ENCODE measurements around the gene ZNF239.
A peak's percentile ranks its signal among the peaks of the same experiment; 100 is the strongest.
"Not testable (repeated sequence)": the region's sequence is repeated elsewhere in the genome, so short reads cannot be mapped to it uniquely, and the experiment has no call there.

The ZNF239 gene

DNA sequence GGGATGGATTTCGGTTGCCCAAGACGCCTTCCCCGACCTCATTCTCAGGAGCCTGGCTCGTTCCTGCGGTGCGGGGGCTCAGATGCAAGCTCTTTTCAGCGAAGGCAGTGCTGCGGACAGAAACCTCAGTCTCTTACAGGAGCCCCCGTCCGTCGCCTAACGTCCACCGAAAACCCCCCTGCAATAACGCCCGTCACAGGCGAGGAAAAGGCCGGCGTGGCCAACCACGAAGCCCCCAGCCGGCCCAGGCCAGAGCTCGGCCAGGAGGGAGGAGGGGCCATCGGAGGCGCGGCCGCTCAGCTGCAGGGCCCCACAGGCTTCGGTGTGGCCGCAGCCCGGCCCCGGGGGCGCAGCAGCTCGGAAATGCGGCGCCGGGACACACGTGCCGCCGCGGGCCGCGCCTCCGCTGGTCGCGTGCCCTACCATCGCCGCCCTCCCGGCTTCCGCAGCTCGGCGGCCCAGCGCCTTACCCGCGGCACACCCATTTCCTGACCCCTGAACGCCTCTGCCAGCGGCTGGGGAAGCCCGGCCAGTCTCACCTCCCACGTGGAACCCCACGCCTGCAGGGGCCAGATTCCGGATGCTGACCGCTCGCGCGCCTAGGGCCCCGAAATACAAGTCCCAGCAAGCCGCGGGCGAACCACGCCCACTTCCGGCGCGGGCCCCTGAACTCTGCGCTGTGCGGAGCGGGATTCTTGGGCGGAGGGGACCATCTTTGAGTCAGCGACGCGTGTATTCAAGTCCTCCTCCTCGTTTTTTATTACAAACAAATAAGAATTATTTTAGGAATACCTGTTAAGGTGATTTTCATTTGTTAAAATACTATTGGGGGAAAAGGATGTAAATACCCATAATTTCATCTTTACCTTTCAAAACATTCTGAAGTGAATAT, at the start of gene ZNF239:
Gene ZNF239, minus strand, starts transcription at position 616 of the 892 bp plus-strand sequence. CDS start 16,537 bp downstream, outside the sequence.
- DNase-seq (ENCODE audit: low spot score), result peak; percentile 94

DNA sequence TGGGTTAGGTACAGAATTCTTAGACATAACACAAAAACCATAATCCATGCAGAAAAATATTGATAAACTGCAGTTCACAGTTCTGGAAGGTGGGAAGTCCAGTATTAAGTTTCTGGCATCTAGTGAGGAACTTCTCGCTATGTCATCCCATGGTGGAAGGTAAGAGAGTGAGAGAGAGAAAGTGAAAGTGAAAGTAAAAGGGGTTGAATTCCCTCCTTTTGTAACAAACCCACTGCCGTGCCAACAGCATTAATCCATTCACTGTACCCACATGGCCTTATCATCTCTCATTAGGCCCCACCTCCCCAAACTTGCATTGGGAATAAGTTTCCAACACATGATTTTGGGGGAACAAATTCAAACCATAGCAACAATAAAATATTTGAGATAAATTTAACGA, 48.9 kb upstream of the ZNF239 start:
- no peak for DNase-seq (ENCODE audit: low spot score)

DNA sequence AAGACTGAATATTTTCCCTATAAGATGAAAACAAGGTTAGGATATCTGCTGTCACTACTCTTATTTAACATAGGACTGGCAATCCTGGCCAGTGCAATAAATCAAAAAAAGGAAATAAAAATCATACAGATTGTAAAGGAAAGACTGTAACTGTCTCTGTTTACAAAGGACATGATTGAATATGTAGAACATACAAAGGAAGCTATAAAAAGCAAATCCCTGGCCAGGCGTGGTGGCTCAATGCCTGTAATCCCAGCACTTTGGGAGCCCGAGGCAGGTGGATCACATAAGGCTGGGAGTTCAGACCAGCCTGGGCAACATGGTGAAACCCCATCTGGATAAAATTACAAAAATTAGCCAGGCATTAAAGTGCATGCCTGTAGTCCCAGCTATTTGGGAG, 47.6 kb upstream of the ZNF239 start:
- DNase-seq (ENCODE audit: low spot score), result no peak

DNA sequence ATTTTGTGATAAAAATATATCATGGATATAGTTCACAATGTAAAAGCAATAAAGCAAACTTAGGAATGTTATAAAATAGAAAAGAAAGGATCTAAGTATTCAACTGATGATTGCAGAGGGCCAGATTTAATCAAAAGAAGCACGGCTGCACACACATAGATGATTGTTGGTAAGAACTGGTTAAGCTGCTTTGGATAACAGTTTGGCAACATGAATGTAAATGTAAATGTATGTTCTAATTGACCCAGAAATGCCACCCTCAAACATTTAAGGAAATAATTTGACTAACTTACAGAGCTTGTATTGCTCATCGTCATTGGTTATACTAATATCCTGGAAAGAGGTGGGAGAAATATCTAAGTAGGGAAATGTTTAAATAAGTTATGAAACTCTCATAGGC, 45.0 kb upstream of the ZNF239 start:
- no peak for DNase-seq (ENCODE audit: low spot score)

DNA sequence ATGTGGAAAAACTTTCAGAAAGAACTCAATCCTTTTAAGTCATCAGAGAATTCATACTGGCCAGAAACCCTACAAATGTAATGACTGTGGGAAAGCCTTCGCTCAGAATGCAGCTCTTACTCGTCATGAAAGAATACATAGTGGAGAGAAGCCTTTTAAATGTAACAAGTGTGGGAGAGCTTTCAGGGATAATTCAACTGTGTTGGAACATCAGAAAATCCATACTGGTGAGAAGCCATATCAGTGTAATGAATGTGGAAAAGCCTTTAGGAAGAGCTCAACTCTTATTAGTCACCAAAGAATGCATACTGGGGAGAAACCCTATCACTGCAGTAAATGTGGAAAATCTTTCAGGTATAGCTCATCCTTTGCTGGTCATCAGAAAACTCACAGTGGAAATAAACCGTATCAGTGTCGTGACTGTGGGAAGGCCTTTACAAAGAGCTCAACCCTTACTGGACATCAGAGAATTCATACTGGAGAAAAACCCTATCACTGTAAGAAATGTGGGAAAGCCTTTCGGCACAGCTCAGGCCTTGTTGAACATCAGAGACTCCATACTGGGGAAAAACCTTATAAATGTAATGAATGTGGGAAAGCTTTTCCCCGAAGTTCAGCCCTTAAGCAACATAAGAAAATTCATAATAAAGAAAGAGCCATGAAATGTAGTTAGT, 42.4 kb upstream of the ZNF239 start:
- DNase-seq (ENCODE audit: low spot score), result no peak

DNA sequence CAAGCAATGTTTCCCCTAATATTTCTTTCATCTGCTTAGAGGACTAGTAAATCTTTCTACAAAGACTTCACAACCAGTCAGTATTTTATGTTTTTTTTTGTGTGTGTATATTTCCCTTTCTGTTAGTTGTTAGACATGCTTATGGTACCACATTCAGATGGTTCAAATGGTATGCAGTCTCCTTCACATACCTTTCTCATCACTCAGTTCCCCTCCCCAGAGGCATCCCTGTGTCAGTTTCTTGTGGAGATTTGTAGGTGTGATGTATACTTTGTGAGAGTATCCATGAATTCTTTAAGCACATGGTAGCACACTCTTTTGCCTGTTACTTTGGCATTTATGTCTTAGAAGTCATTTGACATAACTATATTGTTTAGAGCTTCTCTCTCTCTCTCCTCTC, 36.2 kb upstream of the ZNF239 start:
- no peak for DNase-seq (ENCODE audit: low spot score)

DNA sequence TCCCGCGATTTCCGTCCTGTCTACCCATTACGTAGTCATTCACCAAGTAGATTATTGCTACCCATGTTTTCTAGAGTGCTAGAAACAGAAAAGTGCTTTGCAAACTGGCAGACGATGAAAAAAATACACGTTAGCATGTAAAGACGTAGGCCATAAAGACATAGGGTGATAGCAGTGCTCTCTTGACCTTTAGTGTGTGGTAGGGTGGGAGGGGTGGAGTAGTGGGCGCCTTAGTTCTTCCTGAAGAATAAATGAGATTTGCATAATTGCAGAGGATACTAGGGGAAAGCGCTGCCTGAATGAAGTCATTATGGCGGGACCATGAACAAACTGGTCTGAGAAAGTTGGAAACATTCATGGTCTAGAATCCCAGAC, 32.8 kb upstream of the ZNF239 start:
- DNase-seq (ENCODE audit: low spot score), result no peak

DNA sequence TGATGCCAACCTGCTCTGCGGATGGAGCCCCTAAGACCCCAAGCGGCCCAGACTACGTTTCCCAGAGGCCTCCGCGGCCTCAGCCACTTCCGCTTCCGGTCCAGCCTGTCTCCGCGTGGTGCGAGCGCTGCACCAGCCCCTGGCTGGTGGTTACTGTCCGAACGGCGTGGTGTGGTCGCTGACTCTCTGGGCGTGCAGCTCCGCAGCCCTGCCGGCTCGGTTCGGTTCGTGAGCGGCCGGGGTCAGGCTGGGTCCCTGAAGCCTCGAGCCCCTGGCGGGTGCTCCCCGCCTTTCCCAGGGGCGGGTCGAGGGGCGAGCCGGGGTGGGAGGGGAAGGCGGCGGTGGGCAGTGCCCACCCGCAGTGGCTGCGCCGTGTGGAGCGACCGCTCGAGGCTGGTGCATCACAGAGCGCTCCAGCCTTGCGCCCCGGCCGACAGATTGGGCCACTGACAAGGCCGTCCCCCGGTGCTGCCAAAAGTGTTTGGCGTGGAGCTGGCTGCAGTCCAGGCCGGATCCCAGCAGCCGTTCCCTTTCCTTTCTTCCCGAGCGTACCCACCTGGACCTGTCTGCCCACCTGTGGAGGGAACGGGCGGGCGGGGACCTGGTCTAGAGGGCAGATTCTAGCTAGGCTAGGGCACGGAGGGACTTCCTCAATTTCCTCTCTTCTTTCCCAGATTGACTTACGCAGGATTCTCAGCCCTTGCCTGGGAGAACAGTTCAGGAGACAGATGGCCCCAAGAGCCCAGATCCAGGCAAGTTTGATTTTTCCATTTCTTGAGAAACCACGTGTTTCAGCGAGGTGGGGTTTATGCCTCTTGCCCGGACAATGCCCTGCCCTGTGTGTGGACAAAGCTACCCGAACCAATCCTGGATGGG, 32.1 kb upstream of the ZNF239 start, which contains the start of gene ZNF485:
Gene ZNF485, plus strand, starts transcription at position 116 of the 876 bp plus-strand sequence. Its CDS starts 613 bp downstream, at position 729.
- DNase-seq (ENCODE audit: low spot score), result peak; percentile 81

DNA sequence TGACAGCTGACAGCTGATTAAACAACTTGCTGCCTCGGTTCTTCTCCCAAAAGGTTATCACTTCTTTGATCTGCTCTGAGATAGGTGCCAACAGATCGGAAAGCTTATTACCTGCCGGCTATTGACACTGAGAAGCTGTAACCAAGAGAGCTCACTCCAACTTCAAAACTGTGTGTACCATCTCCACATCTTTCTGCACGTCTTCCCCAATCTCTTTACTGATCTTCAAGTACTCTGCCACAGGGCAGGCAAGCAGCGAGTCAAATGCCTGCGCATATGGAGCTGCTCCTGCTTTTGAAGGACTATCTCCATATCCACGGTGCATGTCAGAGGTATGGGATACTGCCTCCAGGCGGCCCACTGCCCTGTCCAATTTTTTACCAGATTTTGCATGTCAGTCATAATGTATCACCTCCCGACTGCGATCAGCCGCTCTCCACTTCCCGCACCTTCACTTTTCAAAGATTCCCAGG, 31.5 kb upstream of the ZNF239 start:
- no peak for DNase-seq (ENCODE audit: low spot score)

DNA sequence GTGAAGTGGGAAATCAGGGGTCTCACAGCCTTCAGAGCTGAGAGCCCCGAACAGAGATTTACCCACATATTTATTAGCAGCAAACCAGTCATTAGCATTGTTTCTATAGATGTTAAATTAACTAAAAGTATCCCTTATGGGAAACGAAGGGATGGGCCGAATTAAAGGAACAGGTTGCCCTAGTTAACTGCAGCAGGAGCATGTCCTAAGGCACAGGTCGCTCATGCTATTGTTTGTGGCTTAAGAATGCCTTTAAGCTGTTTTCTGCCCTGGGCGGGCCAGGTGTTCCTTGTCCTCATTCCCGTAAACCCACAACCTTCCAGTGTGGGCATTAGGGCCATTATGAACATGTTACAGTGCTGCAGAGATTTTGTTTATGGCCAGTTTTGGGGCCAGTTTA, 27.2 kb upstream of the ZNF239 start:
- not testable (repeated sequence) for DNase-seq (ENCODE audit: low spot score)

DNA sequence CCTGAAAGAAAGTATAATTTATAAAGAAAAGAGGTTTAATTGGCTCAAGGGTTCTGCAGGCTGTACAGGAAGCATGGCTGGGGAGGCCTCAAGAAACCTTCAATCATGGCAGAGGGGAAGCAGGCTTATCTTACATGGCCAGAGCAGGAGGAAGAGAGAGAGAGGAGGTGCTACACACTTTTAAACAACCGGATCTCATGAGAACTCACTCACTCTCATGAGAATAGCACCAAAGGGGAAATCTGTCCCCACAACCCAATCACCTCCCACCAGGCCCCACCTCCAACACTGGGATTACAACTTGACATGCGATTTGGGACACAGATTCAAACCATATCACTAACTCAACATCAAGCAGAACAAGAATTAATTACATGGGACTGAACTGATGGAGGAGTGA, 24.9 kb upstream of the ZNF239 start:
- DNase-seq (ENCODE audit: low spot score), result no peak

DNA sequence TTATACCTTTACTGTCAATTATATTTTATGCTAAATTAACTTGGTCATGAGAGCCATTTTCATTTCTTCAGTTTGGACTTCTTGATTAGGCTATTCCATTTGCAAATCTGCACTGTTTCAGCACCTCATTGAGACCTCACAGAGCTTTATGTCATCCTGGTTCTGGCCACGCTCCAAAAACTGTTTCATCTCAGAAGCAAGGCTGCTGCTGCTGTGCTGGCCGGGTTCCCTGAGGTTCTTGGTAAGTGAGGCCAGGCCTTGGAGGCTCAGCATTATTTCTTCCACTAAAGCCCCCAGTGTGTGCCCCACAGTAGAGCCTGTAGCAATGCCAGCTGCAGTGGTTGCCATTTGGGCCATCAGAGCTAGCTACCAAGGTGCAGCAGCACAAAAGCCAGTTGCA, 24.0 kb upstream of the ZNF239 start:
- no peak for DNase-seq (ENCODE audit: low spot score)

DNA sequence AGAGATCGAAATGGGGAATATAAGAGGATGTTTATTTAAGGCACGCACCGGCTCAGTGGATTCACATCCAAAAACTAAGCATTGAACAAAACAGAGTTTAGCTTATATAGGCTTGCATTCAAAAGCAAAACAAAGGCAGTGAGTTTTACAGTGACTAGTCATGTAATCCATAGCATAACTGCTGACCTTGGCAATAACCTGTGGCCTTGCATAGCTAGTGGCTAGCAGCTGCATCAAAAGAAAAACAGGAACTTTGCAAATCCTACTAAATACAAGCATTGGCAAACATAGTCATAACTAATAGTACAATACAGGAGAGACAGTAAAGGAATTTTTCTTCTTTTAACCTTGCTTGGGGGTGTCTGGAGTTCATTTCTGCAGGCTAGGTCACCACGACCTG, 22.1 kb upstream of the ZNF239 start:
- no peak for DNase-seq (ENCODE audit: low spot score)

DNA sequence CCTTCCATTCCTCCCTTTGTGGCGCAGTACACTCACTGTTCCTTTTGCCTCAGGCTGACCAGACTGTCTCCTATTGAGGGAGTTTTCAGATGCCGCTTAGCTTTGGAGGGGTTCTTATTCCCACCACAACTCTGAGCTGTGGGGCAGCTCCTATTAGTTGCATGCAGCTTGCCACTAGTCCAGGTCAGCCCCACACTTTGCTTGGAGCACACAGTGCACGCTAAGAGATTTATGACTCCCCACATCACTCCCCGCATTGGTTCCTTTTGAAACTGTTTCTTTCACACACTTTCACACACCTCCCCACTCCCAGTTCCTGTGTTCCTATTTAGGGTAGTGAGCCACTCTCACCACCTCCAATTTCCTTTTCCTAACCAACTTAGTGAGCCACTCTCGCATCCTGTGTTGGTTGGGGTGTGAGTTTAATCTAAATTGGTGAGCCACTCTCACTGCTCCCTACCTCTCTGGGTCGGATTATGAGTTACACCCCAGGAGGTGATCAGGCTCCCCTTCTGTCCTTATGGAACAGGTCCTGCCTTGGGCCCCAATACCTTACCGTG, 21.4 kb upstream of the ZNF239 start:
- DNase-seq (ENCODE audit: low spot score), result no peak

DNA sequence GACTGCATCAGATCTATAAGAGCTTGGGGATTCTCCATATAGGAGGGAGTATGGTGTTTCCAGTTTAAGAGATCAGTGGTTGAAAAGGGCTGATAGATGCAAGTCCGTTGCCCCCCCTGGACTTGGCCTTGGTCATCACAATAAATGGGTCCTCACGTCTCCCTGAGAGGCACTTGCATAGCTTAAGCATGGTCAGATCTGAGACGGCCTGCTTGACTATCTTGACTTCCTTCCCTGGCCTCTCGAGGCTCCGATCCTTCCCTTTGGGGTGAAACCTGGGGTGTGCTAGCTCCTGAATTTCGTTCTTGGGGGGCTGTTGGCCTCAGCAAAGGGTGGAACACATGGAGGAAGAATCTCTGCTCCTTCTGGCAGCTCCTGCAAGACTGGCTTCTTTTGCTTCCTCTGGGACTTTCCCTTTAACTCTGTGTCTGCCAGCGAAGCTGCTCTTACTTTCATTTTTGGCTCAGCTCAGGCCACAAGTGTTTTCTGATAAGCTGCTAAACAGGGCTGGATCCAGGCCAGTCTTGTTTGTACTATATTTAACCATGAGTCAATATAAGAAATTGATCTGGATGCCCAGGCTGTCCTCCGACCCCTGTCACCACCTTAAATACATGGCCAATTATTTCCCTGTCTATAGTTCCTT, 20.7 kb upstream of the ZNF239 start:
- DNase-seq (ENCODE audit: low spot score), result no peak

DNA sequence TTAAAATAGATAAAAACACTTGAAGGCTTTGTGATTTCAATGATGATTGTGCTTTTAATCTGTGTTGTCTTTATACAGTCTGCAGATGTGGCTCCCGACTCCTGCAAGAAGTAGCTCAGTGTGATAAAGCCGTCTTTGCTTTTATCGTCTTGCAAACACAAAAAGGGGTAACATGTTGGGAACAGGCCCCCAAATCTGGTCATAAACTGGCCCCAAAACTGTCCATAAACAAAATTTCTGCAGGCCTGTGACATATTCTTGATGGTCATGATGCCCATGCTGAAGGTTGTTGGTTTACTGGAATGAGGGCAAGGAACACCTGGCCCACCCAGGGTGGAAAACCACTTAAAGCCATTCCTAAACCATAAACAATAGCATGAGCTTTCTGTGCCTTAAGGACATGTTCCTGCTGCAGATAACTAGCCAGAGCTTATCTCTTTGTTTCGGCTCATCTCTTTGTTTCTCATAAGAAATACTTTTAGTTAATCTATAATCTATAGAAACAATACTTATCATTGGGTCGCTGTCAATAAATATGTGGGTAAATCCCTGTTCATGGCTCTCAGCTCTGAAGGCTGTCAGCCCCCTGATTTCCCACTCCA, 17.0 kb upstream of the ZNF239 start:
- DNase-seq (ENCODE audit: low spot score), result no peak

DNA sequence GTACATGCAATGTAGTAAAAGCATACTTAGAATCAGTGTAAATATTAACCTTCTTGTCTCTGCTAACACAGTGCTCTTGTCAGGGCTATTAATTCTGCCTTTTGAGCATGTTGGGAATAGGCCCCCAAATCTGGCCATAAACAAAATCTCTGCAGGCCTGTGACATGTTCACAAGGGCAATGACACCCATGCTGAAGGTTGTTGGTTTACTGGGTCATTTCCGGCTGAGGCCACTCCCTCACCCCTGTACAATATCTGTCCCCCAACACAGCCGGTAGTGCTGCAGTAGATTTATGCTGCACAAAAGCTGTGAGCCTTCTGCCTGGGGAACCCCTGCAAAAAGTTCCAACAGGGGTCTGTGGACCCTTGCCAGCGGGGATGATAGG, 12.3 kb upstream of the ZNF239 start:
- DNase-seq (ENCODE audit: low spot score), result not testable (repeated sequence)

DNA sequence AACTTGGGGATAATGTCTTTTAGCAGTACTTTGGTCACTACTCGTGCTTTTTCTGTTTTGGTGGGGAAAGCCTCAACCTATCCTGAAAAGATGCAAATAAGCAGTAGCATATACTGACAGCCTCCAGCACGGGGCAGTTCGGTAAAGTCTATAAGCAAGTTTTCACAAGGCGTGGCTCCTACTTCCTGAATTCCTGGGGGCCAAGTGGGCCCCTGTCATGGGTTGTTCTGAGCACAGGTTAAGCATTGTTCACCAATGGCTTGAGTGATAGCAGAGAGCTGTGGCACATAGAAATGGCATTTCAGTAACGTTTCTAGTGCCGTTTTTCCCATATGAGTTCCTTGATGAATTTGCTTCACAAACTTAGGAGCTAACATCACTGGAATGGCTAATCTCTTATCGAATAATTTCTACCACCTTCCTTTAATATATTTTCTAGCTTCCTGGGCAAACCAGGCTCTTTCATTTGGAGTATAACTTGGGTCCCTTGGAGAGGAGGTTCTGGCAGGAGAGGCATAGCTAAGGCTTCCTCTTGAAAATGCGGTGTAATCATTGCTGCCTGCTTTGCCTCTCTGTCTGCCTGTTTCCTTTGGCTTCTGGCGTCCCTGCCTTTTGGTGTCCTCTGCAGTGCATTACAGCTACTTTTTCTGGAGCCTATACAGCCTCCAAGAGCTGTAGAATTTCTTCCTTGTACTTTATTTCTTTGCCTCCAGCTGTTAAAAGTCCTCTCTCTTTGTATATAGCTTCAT, 11.7 kb upstream of the ZNF239 start:
- DNase-seq (ENCODE audit: low spot score), result no peak

DNA sequence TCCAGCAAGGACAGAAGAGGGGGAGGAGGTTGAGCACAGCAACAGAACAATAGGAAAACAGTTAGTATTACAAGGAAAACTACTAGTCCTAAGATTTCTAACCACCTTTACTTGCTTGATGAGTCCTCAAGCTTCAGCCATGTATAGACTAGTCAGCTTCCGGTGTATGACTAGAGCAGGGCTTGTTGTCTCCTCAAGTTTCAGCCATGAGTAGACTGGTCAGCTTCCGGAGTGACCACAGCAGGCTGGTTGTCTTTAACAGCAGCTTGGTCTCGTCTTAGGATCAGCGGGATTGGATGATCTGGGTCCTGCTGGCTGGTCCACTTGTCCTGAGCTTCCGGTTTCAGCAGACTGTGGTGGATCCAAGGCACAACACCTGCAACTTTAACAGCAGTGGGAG, 10.6 kb upstream of the ZNF239 start:
- DNase-seq (ENCODE audit: low spot score), result no peak

DNA sequence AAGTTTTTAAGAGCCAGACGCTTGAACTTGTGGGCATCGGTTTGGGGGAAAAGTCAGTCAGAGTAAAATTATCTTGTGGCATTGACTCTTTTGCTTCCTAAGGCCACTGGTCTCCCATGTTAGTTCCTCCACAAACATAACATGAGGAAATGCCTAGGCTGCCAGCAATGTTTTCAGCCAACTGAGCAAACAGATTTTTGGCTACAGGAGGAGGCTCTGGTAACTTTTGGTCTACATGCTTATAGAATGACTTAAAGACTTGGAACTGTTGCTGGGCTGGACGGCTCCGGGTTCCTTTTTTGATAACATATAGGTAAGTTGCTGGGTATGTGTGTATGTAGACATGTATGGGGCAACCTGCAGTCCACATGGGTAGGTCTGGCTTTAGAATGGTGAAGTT, 9.6 kb upstream of the ZNF239 start:
- DNase-seq (ENCODE audit: low spot score), result no peak

All from left forelimb (tissue), 1 donor.